ENCODE data around the gene ZBTB18.

ZBTB18 gene

GRCh38 chr1:244065063-244065793, 14.1 kb downstream of the ZBTB18 start:
- no peak overlapping the region for H3K23ac ChIP-seq (ENCODE audit: low read length in 2 of 2)
- H2AK5ac ChIP-seq (ENCODE audit: low read length, severe bottlenecking), result no peak overlapping the region
- H3K36me3 ChIP-seq (ENCODE audit: control insufficient read depth in 1 of 2, insufficient read depth in 2 of 2, low read depth in 1 of 2, low read length in 2 of 2), result no peaks in the 10 kb centered on the region
- no peak overlapping the region for H3K4me3 ChIP-seq (ENCODE audit: insufficient read depth in 1 of 2, low read depth in 1 of 2, low read length in 2 of 2)
- H3K18ac ChIP-seq (ENCODE audit: low read depth in 1 of 2, low read length in 2 of 2), result no peak overlapping the region
- H2AFZ ChIP-seq (ENCODE audit: low read depth, low read length), result no peak overlapping the region
- 93% methylated on average over 8 of the region's 9 CpGs for WGBS
- H2BK12ac ChIP-seq (ENCODE audit: low read length in 2 of 2), result no peak overlapping the region
- no peaks in the 10 kb centered on the region for H3K79me1 ChIP-seq (replicated peaks; ENCODE audit: low read length, poor library complexity, severe bottlenecking)
- H3K27me3 ChIP-seq (ENCODE audit: control insufficient read depth in 1 of 2, insufficient read depth in 1 of 2, low read length in 2 of 2), result no peaks in the 10 kb centered on the region
- H2BK120ac ChIP-seq (ENCODE audit: low read depth, low read length), result no peak overlapping the region
- no peak for DNase-seq
- H3K4ac ChIP-seq (ENCODE audit: low read depth in 1 of 2, low read length in 2 of 2), result no peak overlapping the region
- no peak overlapping the region for H3K27ac ChIP-seq (ENCODE audit: low read length, poor library complexity, severe bottlenecking)
- H3K14ac ChIP-seq (ENCODE audit: low read length in 2 of 2), result no peak overlapping the region
- no peak overlapping the region for H4K91ac ChIP-seq (ENCODE audit: low read length)
- H2BK15ac ChIP-seq (ENCODE audit: low read depth, poor library complexity, severe bottlenecking), result no peak overlapping the region
- H2BK5ac ChIP-seq (ENCODE audit: low read depth, low read length, poor library complexity, severe bottlenecking), result no peak overlapping the region
- H3K9me3 ChIP-seq (ENCODE audit: control insufficient read depth, low read length), result no peaks in the 10 kb centered on the region
- no peak overlapping the region for H3K9ac ChIP-seq (ENCODE audit: low read length)
- no peak overlapping the region for H3K4me2 ChIP-seq (ENCODE audit: low read length, poor library complexity, severe bottlenecking)
- peaks cover 6% of the 10 kb centered on the region for H3K4me1 ChIP-seq (ENCODE audit: control insufficient read depth, insufficient read depth, low read depth, low read length)
- H4K8ac ChIP-seq (ENCODE audit: low read length), result no peak overlapping the region

DNA sequence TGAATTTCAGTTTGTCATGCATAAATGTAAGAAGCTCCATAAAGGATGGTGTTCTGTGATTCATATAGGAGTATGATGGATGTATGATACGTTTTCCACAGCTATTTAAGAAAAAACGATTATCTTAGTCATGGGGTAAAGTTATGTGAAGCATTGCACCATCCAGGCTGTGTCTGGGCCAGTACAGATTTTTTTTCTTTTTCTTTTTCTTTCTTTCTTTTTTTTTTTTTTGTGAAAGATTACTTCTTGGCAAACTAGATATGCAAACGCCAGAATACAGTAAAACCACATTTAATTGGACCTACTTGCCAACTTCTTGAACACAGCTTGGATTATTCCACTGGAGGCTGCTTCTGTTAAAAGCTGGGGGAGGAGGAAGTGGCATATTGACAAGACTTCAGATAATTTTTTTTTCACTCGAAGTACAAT, 14.9 kb downstream of the ZBTB18 start:
- no peak overlapping the region for H2AK5ac ChIP-seq (ENCODE audit: low read length, severe bottlenecking)
- H3K36me3 ChIP-seq (ENCODE audit: control insufficient read depth in 1 of 2, insufficient read depth in 2 of 2, low read depth in 1 of 2, low read length in 2 of 2), result no peaks in the 10 kb centered on the region
- H3K14ac ChIP-seq (ENCODE audit: low read length in 2 of 2), result no peak overlapping the region
- no peak overlapping the region for H3K18ac ChIP-seq (ENCODE audit: low read depth in 1 of 2, low read length in 2 of 2)
- no peak overlapping the region for H3K4ac ChIP-seq (ENCODE audit: low read depth in 1 of 2, low read length in 2 of 2)
- no peak overlapping the region for H3K9ac ChIP-seq (ENCODE audit: low read length)
- H3K23ac ChIP-seq (ENCODE audit: low read length in 2 of 2), result no peak overlapping the region
- H3K27ac ChIP-seq (ENCODE audit: low read length, poor library complexity, severe bottlenecking), result no peak overlapping the region
- no peak overlapping the region for H3K4me3 ChIP-seq (ENCODE audit: insufficient read depth in 1 of 2, low read depth in 1 of 2, low read length in 2 of 2)
- no peaks in the 10 kb centered on the region for H3K27me3 ChIP-seq (ENCODE audit: control insufficient read depth in 1 of 2, insufficient read depth in 1 of 2, low read length in 2 of 2)
- no peak overlapping the region for H2AFZ ChIP-seq (ENCODE audit: low read depth, low read length)
- H3K79me1 ChIP-seq (replicated peaks; ENCODE audit: low read length, poor library complexity, severe bottlenecking), result no peaks in the 10 kb centered on the region
- no peak overlapping the region for H3K4me2 ChIP-seq (ENCODE audit: low read length, poor library complexity, severe bottlenecking)
- 76% methylated on average over 2 of the region's 4 CpGs for WGBS
- no peak overlapping the region for H2BK120ac ChIP-seq (ENCODE audit: low read depth, low read length)
- H2BK12ac ChIP-seq (ENCODE audit: low read length in 2 of 2), result no peak overlapping the region
- no peak overlapping the region for H2BK15ac ChIP-seq (ENCODE audit: low read depth, poor library complexity, severe bottlenecking)
- H3K4me1 ChIP-seq (ENCODE audit: control insufficient read depth, insufficient read depth, low read depth, low read length), result peaks cover 6% of the 10 kb centered on the region
- DNase-seq, result no peak
- no peak overlapping the region for H4K91ac ChIP-seq (ENCODE audit: low read length)
- no peak overlapping the region for H4K8ac ChIP-seq (ENCODE audit: low read length)
- no peak overlapping the region for H2BK5ac ChIP-seq (ENCODE audit: low read depth, low read length, poor library complexity, severe bottlenecking)
- no peaks in the 10 kb centered on the region for H3K9me3 ChIP-seq (ENCODE audit: control insufficient read depth, low read length)

DNA sequence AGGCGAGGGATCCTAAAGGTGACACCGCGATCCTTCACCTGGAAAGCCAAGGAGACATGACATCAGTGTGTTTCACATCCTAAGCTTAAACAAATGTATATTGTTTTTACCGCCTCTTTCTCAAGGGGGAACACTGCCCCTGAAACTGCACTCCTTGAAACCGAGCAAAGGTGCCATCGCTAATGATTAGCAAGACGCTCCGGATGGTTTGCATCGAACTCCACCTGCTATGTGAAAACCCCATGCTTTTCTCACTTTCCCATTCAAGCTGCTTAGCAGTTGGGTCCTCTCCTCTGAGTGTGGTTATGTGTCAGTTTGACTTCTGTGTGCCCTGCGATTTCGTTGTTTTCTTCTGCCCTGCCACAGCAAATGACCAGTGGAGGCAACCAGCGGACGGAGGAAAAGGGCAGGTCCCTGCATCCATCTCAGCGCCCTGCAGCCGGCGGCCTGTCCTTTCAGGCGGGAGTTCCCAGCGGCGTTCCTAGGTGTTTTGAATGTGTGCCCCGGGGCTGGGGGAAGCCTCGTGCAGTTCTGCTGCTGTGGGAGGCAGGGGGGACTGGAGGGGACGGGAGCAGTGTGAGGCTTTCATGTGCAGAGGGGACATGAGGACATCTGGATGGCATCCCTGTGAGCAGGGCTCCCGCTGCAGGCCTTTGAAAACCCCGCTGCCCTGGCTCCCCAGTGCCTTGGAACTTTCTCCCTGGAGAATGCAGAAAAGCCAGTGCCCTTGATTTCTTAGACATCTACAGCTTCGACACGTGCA, 16.1 kb downstream of the ZBTB18 start:
- Histone ChIP-seq H3K9me3 (ENCODE audit: control insufficient read depth, low read length) (no peaks in the 10 kb centered on the region), H4K8ac (ENCODE audit: low read length) (no peak overlapping the region), H3K27ac (ENCODE audit: low read length, poor library complexity, severe bottlenecking) (no peak overlapping the region), H2BK120ac (ENCODE audit: low read depth, low read length) (no peak overlapping the region), H3K4me3 (ENCODE audit: insufficient read depth in 1 of 2, low read depth in 1 of 2, low read length in 2 of 2) (no peak overlapping the region), H3K14ac (ENCODE audit: low read length in 2 of 2) (no peak overlapping the region), H3K27me3 (ENCODE audit: control insufficient read depth in 1 of 2, insufficient read depth in 1 of 2, low read length in 2 of 2) (no peaks in the 10 kb centered on the region), H3K23ac (ENCODE audit: low read length in 2 of 2) (no peak overlapping the region), H2BK5ac (ENCODE audit: low read depth, low read length, poor library complexity, severe bottlenecking) (no peak overlapping the region), H3K18ac (ENCODE audit: low read depth in 1 of 2, low read length in 2 of 2) (no peak overlapping the region), H4K91ac (ENCODE audit: low read length) (no peak overlapping the region), H3K4me2 (ENCODE audit: low read length, poor library complexity, severe bottlenecking) (no peak overlapping the region), H2AK5ac (ENCODE audit: low read length, severe bottlenecking) (no peak overlapping the region), H2BK15ac (ENCODE audit: low read depth, poor library complexity, severe bottlenecking) (no peak overlapping the region), H2BK12ac (ENCODE audit: low read length in 2 of 2) (no peak overlapping the region), H3K36me3 (ENCODE audit: control insufficient read depth in 1 of 2, insufficient read depth in 2 of 2, low read depth in 1 of 2, low read length in 2 of 2) (no peaks in the 10 kb centered on the region), H3K4ac (ENCODE audit: low read depth in 1 of 2, low read length in 2 of 2) (no peak overlapping the region), H2AFZ (ENCODE audit: low read depth, low read length) (no peak overlapping the region), H3K4me1 (ENCODE audit: control insufficient read depth, insufficient read depth, low read depth, low read length) (peaks cover 6% of the 10 kb centered on the region), H3K79me1 (replicated peaks; ENCODE audit: low read length, poor library complexity, severe bottlenecking) (no peaks in the 10 kb centered on the region), H3K9ac (ENCODE audit: low read length) (no peak overlapping the region)
- 73% methylated on average over 26 of the region's 26 CpGs for WGBS
- no peak for DNase-seq

DNA sequence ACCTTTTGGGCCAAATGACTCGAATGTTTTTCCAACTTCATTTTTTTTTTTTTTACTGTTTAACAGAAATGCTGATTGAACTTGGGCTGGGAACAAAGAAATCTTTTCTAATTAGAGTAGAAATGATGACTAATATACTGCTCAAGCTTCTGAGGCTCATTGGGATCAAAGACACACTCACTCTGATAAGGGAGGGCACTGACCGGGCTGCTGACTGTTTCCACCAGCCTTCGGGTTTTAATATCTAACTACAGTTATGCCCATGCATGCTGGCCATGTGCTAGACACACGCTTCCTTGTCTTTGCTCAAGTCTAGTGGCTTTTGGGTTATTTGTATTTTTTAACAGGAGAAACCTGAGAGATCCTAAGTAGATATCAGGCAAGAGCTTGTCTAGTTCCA, 16.8 kb downstream of the ZBTB18 start:
- H3K18ac ChIP-seq (ENCODE audit: low read depth in 1 of 2, low read length in 2 of 2), result no peak overlapping the region
- no peak overlapping the region for H4K91ac ChIP-seq (ENCODE audit: low read length)
- no peak overlapping the region for H2AFZ ChIP-seq (ENCODE audit: low read depth, low read length)
- no peak overlapping the region for H3K27ac ChIP-seq (ENCODE audit: low read length, poor library complexity, severe bottlenecking)
- H3K79me1 ChIP-seq (replicated peaks; ENCODE audit: low read length, poor library complexity, severe bottlenecking), result no peaks in the 10 kb centered on the region
- H3K9me3 ChIP-seq (ENCODE audit: control insufficient read depth, low read length), result no peaks in the 10 kb centered on the region
- no peak overlapping the region for H2BK120ac ChIP-seq (ENCODE audit: low read depth, low read length)
- H3K4me3 ChIP-seq (ENCODE audit: insufficient read depth in 1 of 2, low read depth in 1 of 2, low read length in 2 of 2), result no peak overlapping the region
- peaks cover 6% of the 10 kb centered on the region for H3K4me1 ChIP-seq (ENCODE audit: control insufficient read depth, insufficient read depth, low read depth, low read length)
- no peak for DNase-seq
- 84% methylated on average over 3 of the region's 4 CpGs for WGBS
- no peak overlapping the region for H3K4ac ChIP-seq (ENCODE audit: low read depth in 1 of 2, low read length in 2 of 2)
- no peak overlapping the region for H3K9ac ChIP-seq (ENCODE audit: low read length)
- H3K36me3 ChIP-seq (ENCODE audit: control insufficient read depth in 1 of 2, insufficient read depth in 2 of 2, low read depth in 1 of 2, low read length in 2 of 2), result no peaks in the 10 kb centered on the region
- no peak overlapping the region for H3K23ac ChIP-seq (ENCODE audit: low read length in 2 of 2)
- H3K4me2 ChIP-seq (ENCODE audit: low read length, poor library complexity, severe bottlenecking), result no peak overlapping the region
- H2AK5ac ChIP-seq (ENCODE audit: low read length, severe bottlenecking), result no peak overlapping the region
- H2BK15ac ChIP-seq (ENCODE audit: low read depth, poor library complexity, severe bottlenecking), result no peak overlapping the region
- H2BK5ac ChIP-seq (ENCODE audit: low read depth, low read length, poor library complexity, severe bottlenecking), result no peak overlapping the region
- H3K14ac ChIP-seq (ENCODE audit: low read length in 2 of 2), result no peak overlapping the region
- no peak overlapping the region for H2BK12ac ChIP-seq (ENCODE audit: low read length in 2 of 2)
- peaks cover 0 to 4% of the 10 kb centered on the region in 2 experiments for H3K27me3 ChIP-seq (ENCODE audit: control insufficient read depth in 1 of 2, insufficient read depth in 1 of 2, low read length in 2 of 2)
- no peak overlapping the region for H4K8ac ChIP-seq (ENCODE audit: low read length)

Measured in mesenchymal stem cell (in vitro differentiated cells and primary cell).